ENCODE data around the gene AUTS2.

The AUTS2 gene

GRCh38 chr7:69659983-69660382 is 61.7 kb downstream of the AUTS2 start:
- DNase-seq: no peak

GRCh38 chr7:69661342-69661741 is 63.1 kb downstream of the AUTS2 start:
- no peak for DNase-seq

GRCh38 chr7:69663911-69664832 is 65.9 kb downstream of the AUTS2 start:
- no peak for DNase-seq

DNA sequence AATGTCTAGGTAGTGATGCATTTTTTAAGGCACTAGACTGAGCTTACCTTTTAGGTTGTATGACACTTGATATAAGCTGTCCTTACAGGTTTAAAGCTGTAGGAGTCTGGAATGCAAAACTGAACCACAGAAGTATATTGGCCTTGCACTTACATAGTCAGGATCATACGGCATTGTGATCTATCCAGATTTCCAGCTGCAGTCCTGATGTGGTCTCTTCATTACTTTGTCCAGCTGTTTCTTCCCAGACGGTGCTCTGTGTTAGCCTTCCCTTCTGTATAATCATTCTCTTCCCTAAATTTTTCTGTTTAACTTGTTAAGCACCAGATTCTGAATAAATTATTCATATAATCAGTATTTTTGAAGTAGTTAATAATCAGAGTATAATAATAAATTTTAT is 67.1 kb downstream of the AUTS2 start:
- DNase-seq: no peak

GRCh38 chr7:69668339-69668870 is 70.1 kb downstream of the AUTS2 start:
- DNase-seq: no peak

DNA sequence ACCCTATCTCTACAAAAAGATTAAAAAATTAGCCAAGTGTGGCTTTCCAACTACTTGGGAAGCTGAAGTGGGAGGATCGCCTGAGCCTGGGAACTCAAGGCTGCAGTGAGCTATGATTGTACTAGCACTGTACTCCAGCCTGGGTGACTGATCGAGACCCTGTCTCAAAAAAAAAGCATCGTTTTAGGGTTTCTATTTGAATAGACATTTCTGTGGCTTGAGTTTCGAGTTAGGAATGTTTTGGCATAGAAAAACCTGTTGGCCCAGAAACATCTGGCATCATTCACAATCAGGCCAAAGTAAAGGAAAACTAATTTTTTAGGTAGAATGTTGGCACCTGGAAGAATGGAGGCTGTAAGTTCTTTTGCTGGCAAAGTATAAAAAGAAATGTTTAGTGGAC is 72.4 kb downstream of the AUTS2 start:
- no peak for DNase-seq

GRCh38 chr7:69673074-69673473 is 74.8 kb downstream of the AUTS2 start:
- DNase-seq: no peak

GRCh38 chr7:69674701-69675182 is 76.5 kb downstream of the AUTS2 start:
- DNase-seq: no peak

- DNase-seq: no peak
These were observed 78.0 kb downstream of the AUTS2 start for GRCh38 chr7:69676247-69676646.

DNA sequence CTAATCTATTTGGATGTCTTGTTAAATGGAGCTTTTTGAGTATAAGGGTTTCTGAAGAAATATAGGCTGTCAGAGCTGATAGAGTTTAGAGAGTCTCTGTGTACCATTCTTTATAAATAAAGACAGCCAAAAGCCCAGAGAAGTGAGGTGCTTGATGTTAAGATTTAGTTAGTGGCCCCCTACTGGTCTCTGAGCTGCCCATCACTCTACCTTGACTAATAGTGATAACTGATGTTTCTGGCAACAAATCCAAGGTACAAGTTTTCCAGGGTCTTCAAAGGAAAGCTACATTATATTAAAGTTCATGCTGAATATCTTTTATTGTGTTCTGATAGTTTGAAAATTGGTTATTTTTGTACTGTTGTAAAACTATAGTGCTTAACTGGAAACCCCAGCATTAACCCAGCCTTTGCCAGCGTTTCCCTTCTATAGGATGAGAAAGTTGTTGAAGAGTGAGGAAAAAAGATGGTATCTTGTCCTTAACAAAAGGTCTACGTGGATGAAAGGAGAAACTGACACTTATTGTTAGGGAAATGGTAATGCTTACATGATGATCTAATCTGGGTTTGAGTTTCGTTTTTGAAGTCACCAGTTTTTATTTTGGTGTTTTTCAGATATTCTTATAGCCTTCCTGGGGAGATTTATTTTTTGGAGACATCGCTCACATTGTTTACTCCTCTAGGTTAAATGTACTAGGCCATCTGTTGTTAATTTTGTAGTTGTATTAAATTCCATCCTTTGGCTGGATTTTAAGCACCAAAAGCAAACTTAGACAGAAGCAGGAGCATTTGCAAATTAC is 79.0 kb downstream of the AUTS2 start:
- DNase-seq: no peak

DNA sequence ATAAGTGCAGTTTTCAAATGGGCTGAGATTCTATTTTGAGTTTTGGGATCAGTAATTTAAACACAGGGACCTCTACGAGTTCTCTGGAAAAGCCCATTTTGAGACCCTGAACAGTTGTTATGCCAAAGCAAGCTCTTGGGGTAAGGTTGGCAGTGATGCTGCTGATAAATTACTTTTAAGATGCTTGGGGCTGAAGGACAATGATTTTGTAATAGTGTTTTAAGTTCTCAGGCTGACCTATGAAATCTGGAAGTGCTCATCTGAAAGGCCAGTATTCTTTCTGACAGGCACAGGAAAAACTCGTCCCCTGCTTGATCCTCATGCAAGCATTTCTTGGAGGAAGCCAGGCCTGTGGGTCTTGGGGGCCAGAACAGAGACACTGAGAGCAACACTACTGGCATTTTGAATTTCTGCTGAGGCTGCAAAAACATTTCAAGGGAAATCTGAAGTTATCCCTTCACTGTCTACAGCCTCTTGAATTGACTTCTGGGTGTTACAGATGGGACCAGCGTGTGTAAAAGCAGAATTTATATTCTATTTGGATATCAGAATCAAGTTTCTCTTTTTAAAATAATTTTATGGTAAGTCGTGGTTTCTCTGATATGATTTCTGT is 79.7 kb downstream of the AUTS2 start:
- no peak for DNase-seq

DNA sequence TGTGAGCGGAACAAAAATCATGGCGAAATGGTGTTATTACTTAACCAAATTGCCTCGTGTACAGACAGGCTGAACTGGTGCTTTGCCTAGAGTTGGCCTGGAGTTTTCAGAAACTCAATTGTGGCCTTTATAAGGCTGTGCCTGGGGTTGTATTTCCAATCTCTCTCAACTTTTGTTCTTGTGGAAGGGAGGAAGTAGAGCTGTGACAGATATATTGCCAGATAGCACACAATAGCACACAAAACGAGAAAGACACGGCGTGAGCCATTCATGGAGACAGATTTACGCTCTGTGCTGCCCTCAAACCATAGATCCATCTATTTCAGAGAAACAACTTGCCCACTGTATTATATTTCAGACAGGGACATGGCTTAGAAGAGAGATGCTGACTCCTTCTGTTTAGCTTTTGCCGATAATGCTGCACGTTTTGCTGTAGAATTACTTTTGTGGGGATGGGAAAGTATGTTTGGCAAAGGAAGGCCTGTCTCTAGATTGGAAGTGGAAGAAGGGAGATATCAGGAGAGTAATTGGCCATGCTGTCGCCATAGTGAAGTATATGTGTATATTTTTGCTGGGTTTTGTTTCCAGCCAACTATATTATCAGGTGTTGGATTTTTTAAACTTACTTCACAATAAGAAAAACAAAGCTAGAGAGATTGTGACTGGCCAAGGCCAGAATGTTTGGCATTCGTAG is 80.4 kb downstream of the AUTS2 start:
- DNase-seq: no peak

GRCh38 chr7:69681181-69681580 is 82.9 kb downstream of the AUTS2 start:
- no peak for DNase-seq

GRCh38 chr7:69682518-69682917 is 84.2 kb downstream of the AUTS2 start:
- no peak for DNase-seq

DNA sequence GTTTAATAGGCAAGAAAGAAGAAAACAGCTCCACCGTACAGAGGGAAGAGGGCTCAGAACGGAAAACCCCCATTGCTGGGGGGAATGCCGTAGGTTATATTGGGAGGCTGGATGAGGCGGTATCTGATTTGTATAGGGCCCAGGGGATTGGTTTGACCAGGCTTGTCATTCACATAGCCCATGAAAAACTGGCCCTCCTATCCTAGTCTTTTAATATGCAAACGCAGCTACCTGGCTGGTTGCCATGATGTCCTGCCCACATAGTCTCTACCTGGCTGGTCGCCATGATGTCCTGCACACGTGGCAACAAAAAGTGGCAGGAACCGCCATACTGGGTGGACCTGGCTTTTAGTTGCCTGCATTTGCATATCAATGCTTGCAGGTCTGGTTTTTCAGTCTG is 84.7 kb downstream of the AUTS2 start:
- no peak for DNase-seq

DNA sequence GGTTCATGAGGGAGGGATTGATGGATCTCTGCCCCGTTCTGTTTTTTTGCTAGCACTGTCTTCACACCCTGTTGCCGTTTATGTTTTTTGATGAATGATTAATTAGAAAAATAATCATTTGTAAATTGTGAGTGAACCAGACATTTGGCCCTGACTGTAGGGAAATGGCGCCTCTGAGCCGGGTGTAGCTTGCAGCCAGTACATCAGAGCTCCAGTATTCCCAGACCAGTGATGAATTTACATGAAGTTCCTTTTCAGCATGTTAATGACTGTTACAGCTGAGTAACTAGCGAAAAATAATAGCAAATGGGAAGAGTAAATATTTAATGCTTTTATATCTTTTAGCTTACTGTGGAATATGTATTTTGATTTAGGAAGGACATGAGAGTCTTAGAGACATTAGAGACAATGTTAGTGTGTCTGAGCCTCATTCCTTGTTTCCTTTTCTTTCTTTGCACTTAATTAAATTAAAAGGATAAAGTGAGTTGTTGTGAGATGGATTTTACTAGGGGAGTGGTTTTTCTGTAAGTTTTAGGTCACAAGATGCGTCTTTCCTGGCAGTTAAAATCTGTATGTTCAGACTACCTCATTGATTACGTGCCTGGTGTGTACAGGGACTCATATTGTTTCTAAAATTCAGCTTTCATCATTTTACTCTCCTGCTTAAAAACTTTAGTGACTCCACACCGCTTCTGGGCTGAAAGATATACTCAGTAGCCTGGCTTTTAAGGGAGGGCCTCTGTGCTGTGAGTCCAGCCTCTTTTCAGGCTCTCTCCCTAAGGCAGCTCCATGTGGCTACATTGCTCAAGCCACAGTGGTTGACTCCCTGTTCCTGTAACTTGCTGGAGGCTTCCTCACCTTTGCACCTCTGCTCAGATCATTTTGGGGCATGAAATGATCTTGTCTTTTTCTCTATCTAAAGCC is 86.4 kb downstream of the AUTS2 start:
- DNase-seq: no peak

DNA sequence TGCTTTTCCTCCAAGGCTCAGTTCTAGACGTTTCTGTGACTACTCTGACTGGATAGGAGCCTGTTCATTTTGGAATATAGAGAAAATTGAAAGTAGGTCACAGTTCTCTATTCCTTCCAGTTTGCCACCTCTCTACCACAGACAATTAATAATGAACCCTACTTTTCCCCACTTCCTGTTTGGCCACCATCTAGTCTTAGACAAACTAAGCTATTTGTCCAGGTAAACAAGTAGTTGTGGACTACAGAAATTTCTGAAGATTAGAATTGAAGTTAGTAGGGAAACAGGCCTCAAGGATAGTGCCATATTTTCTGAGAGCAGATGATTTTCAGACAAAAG is 87.0 kb downstream of the AUTS2 start:
- no peak for DNase-seq

DNA sequence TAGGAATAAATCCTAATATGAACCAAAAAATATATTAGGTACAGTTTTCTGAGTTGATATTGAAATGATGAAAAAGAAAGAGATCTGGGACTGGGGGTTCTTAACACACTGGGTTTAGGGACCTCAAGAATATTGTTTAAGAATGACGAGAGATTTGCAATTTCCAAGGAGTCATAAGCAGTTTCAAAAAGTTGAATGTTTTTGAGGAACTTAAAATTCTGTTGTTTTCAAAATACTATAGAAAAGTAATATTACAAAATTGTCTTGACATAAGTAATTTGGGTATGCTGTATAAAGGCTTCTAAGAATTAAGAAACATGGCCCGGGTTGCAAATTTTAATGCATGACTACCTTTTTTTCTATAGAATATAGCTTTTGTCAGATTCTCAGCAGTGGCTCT is 88.1 kb downstream of the AUTS2 start:
- no peak for DNase-seq

- DNase-seq: no peak
These were observed 89.6 kb downstream of the AUTS2 start for GRCh38 chr7:69687739-69688433.

GRCh38 chr7:69690329-69690728 is 92.1 kb downstream of the AUTS2 start:
- DNase-seq: no peak

DNA sequence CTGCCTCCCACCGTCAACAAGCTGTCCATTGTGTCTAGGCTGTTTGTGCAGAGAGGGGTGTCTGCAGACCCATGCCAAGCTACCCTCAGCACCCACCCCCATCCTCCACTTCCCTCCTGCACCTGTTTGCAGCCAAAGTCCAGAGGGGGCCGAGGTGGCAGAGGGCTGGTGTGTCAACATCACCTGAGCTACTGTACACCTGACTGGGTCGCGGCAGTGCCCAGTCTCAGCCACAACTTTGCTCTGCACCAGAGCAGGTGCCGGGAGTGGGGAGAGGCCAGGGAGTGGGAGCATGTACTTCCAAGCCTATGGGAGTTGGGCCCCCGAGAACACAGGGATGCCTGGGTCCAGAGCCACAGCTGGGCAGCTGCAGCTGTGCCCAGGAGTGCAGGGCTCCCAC is 93.1 kb downstream of the AUTS2 start:
- no peak for DNase-seq

Measured in activated CD8-positive, alpha-beta memory T cell treated with anti-CD3 and anti-CD28 coated beads, Interleukin-2, amount 50 U/mL, for 48 hours (primary cell).